Vagina (tissue), 2 donors: ENCODE results near the gene SYNE1. TPM values are rescaled to one million over a fixed set of nuclear protein-coding genes. Genes with fewer than 3 reads are reported as not detected.

ENCODE experiments used
- DNase-seq, 2 donors: peaks; one replicate each; pipeline ENCODE4 v3.0.0-alpha.2; 2017; ENCODE audit errors: extremely low spot score in 2 of 2
- H3K27ac ChIP-seq: fragments of 200-600 bp; sonication (generic); one replicate; pipeline ENCODE4 v1.5.1; 2019
- H3K27me3 ChIP-seq: fragments of 200-600 bp; sonication (generic); one replicate; pipeline ENCODE4 v1.5.1; 2019
- H3K36me3 ChIP-seq, 2 donors: fragments of 200-600 bp; sonication (generic); one replicate each; pipeline ENCODE4 v1.5.1; 2017 to 2019
- H3K4me1 ChIP-seq: fragments of 200-600 bp; sonication (generic); one replicate; pipeline ENCODE4 v1.5.1; 2019
- H3K4me3 ChIP-seq, 2 donors: fragments of 200-600 bp; sonication (generic); 1 replicate in 1 of 2; 2 replicates in 1 of 2; pipeline ENCODE4 v1.5.1; 2016 to 2019
- H3K9me3 ChIP-seq: fragments of 200-600 bp; sonication (generic); one replicate; pipeline ENCODE4 v1.5.1; 2019
- POLR2A ChIP-seq, 2 donors: fragments of 450-650 bp; IDR thresholded peaks; one replicate each; pipeline ENCODE4 v1.6.1; 2017; ENCODE audit warnings: antibody characterized with exemption in 2 of 2, mild to moderate bottlenecking in 2 of 2, moderate library complexity in 2 of 2
- POLR2AphosphoS5 ChIP-seq, 2 donors: sonication (generic); formaldehyde crosslinking; IDR thresholded peaks; one replicate each; pipeline ENCODE4 v1.9.0; 2017; ENCODE audit warnings: antibody characterized with exemption in 2 of 2, mild to moderate bottlenecking in 2 of 2, low read depth in 1 of 2; ENCODE audit not compliant: insufficient read depth in 1 of 2
- intact Hi-C: fragments of 100-400 bp; cut with DNase I; formaldehyde crosslinking; loops from one replicate; pipeline ENCODE4 v1.15.1; 2023
- total RNA-seq: library from RNA; depleted of rRNA; stranded (reverse); fragments of >200 nt; gene quantifications from one replicate; pipeline ENCODE4 v1.2.3, GENCODE V29; 2016
- TF ChIP-seq, protein P1 (sequence below), 3 experiments: fragments of 450-650 bp in 2 of 3; fragments of 200-600 bp in 1 of 3; sonication (generic) in 1 of 3; IDR thresholded peaks; one replicate each; pipeline ENCODE4 v1.5.1; 2017 to 2019; ENCODE audit warnings: antibody characterized with exemption in 3 of 3, mild to moderate bottlenecking in 2 of 3, moderate library complexity in 2 of 3

The SYNE1 gene
- total RNA-seq, 1 donor from 2014 or later, result 81.5 TPM

- no peak overlapping the region for H3K4me3 ChIP-seq
- peaks cover 34% of the 10 kb centered on the region for H3K4me1 ChIP-seq
- TF ChIP-seq POLR2A (IDR thresholded peaks at IDR 0.05), result no peak
- TF ChIP-seq, protein P1, sequence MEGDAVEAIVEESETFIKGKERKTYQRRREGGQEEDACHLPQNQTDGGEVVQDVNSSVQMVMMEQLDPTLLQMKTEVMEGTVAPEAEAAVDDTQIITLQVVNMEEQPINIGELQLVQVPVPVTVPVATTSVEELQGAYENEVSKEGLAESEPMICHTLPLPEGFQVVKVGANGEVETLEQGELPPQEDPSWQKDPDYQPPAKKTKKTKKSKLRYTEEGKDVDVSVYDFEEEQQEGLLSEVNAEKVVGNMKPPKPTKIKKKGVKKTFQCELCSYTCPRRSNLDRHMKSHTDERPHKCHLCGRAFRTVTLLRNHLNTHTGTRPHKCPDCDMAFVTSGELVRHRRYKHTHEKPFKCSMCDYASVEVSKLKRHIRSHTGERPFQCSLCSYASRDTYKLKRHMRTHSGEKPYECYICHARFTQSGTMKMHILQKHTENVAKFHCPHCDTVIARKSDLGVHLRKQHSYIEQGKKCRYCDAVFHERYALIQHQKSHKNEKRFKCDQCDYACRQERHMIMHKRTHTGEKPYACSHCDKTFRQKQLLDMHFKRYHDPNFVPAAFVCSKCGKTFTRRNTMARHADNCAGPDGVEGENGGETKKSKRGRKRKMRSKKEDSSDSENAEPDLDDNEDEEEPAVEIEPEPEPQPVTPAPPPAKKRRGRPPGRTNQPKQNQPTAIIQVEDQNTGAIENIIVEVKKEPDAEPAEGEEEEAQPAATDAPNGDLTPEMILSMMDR (IDR thresholded peaks at IDR 0.05), result no peak
- TF ChIP-seq POLR2AphosphoS5 (IDR thresholded peaks at IDR 0.05; ENCODE audit: insufficient read depth in 1 of 2, low read depth in 1 of 2), result no peak
- H3K9me3 ChIP-seq, result no peaks in the 10 kb centered on the region
- H3K27ac ChIP-seq, result peak overlapping the region; percentile 12
- intact Hi-C loops, result no loop called here
- H3K36me3 ChIP-seq, result no peaks in the 10 kb centered on the region
- no peak for DNase-seq
- no peaks in the 10 kb centered on the region for H3K27me3 ChIP-seq
These were observed 549.5 kb downstream of the SYNE1 start for GRCh38 chr6:152087701-152088100.

DNA sequence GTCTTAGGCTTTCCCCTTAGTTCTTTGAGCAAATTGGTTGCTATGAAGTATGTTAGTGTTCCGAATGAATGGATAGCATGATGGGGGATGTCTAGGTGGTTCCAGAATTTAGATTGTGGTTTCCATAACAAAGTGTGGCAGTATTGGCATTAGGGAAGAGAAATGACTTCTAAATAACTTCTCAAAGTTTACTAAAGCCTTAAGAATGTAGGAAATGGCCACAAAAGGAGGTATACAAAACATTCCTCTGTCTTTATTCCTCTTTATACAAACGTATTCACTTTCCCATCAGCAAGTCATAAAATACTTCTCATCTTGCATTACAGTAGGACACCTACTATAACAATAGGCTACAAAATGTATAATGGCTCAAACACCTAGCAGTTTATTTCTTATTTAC is 550.1 kb downstream of the SYNE1 start:
- no peak for DNase-seq
- peak overlapping the region; percentile 12 for H3K27ac ChIP-seq
- intact Hi-C loops, result no loop called here
- peaks cover 28% of the 10 kb centered on the region for H3K4me1 ChIP-seq
- no peaks in the 10 kb centered on the region for H3K9me3 ChIP-seq
- no peaks in the 10 kb centered on the region for H3K27me3 ChIP-seq
- no peak overlapping the region for H3K4me3 ChIP-seq
- TF ChIP-seq POLR2A (IDR thresholded peaks at IDR 0.05), result no peak
- TF ChIP-seq, protein P1 (IDR thresholded peaks at IDR 0.05), result no peak
- no peaks in the 10 kb centered on the region for H3K36me3 ChIP-seq

DNA sequence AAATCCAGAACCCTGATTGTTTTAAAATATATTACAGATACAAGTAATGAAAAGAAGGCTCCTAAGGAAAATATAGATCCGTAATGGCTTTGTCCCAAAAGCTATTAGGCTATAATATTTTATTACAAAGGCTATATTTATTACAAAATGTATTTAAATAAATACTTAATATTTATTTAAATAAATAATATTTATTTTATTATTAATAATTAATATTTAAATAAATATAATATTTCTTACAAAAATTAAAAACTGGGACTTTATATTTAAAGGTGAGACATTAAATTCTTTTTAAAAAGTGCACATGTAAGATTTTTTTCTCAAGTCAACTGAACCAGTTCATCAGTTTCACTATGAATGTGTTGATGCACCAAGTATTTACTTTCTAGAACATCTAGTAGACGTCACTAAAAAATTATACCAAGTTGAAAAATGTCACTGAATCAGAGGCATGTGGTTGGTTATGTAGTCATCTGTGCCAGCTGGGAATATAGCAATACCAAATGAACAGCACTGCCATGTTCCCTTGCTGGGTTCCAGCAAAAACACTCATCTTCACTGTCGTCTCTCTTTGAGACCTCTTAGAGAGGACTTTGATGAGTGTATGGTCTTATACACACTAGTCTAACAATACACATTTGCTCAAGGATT is 550.8 kb downstream of the SYNE1 start:
- peaks cover 20% of the 10 kb centered on the region for H3K4me1 ChIP-seq
- no peak overlapping the region for H3K4me3 ChIP-seq
- no peaks in the 10 kb centered on the region for H3K9me3 ChIP-seq
- no peak overlapping the region for H3K27ac ChIP-seq
- no peak for DNase-seq
- intact Hi-C loops, result no loop called here
- no peaks in the 10 kb centered on the region for H3K36me3 ChIP-seq
- TF ChIP-seq POLR2A (IDR thresholded peaks at IDR 0.05), result no peak
- TF ChIP-seq, protein P1 (IDR thresholded peaks at IDR 0.05), result no peak
- no peak for TF ChIP-seq POLR2AphosphoS5 (IDR thresholded peaks at IDR 0.05; ENCODE audit: insufficient read depth in 1 of 2, low read depth in 1 of 2)
- no peaks in the 10 kb centered on the region for H3K27me3 ChIP-seq

- Histone ChIP-seq H3K27me3 (no peaks in the 10 kb centered on the region), H3K36me3 (no peaks in the 10 kb centered on the region), H3K4me3 (no peak overlapping the region), H3K27ac (peak overlapping the region; percentile 31), H3K9me3 (no peaks in the 10 kb centered on the region), H3K4me1 (peaks cover 12% of the 10 kb centered on the region)
- TF ChIP-seq POLR2AphosphoS5 (IDR thresholded peaks at IDR 0.05; ENCODE audit: insufficient read depth in 1 of 2, low read depth in 1 of 2) (no peak), POLR2A (IDR thresholded peaks at IDR 0.05) (no peak)
- TF ChIP-seq, protein P1 (IDR thresholded peaks at IDR 0.05), result no peak
- intact Hi-C loops, result no loop called here
- no peak for DNase-seq
These were observed 551.7 kb downstream of the SYNE1 start for GRCh38 chr6:152085451-152085921.

- intact Hi-C loops, result no loop called here
- peaks cover 0 to 24% of the 10 kb centered on the region in 2 donors for H3K36me3 ChIP-seq
- DNase-seq, result no peak
- no peaks in the 10 kb centered on the region for H3K27me3 ChIP-seq
- H3K27ac ChIP-seq, result no peak overlapping the region
- TF ChIP-seq POLR2AphosphoS5 (IDR thresholded peaks at IDR 0.05; ENCODE audit: insufficient read depth in 1 of 2, low read depth in 1 of 2) (no peak), POLR2A (IDR thresholded peaks at IDR 0.05) (no peak)
- TF ChIP-seq, protein P1 (IDR thresholded peaks at IDR 0.05), result no peak
- H3K4me3 ChIP-seq, result no peak overlapping the region
- H3K9me3 ChIP-seq, result peaks cover 11% of the 10 kb centered on the region
- no peaks in the 10 kb centered on the region for H3K4me1 ChIP-seq
These were observed 558.4 kb downstream of the SYNE1 start for GRCh38 chr6:152078804-152079203.
